Adrenal gland (tissue), 5 donors: ENCODE results near the gene SARS1.

ENCODE experiments used
- CTCF ChIP-seq, 6 experiments: fragments of 450-650 bp in 4 of 6; fragments of 200-600 bp in 2 of 6; sonication (generic) in 1 of 6; IDR thresholded peaks; 1 replicate in 5 of 6; 2 replicates in 1 of 6; pipeline versions ENCODE4 v1.5.1 to v1.8.0; 2016 to 2021; ENCODE audit warnings: antibody characterized with exemption in 6 of 6, mild to moderate bottlenecking in 2 of 6, moderate library complexity in 1 of 6
- POLR2A ChIP-seq, 2 donors: fragments of 450-650 bp; IDR thresholded peaks; one replicate each; pipeline ENCODE4 v1.6.1; 2017; ENCODE audit warnings: antibody characterized with exemption in 2 of 2, mild to moderate bottlenecking in 2 of 2, moderate library complexity in 1 of 2
- donor health status: DM: no; HTN: no; CAD: no.

DNA sequence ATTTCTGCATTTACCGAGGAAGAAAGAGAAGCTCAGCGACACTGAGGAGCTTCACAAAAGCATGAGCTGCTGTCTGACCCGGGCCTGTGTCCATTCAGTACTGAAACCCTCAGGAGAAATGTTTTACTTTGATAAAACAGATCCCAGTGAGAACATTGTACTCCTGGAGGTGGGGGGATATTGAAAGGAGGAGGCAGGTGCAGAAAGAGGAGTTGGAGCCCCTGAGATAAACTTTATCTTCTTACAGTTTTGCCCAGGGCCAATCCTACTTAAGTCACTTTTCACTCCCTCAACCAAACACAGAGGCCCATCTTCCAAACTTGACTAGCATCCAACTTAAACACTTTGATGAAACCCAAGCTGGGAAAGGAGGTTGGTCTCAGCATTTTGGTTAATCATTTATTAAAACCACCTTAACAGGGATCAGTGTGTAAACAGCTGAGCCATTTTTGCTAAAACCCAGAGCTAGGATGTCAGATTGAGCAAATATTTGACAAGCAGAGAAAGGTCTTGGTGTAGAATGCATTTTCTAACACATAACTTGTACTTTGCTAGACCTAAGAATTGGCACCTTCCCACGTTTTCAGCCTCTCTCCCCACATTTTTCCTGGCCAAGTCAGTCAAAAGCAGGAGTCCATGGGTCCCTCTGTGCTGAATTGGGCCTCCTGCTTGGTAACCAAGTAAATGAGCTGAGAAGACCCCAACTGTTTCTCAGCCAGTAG is 32.5 kb upstream of the SARS1 start:
- no peak for TF ChIP-seq CTCF (IDR thresholded peaks at IDR 0.05)
- no peak for TF ChIP-seq POLR2A (IDR thresholded peaks at IDR 0.05)
